HepG2 (cell line): Measurements from ENCODE around the gene LAMA1. TPM values are rescaled to one million over a fixed set of nuclear protein-coding genes. Genes with fewer than 3 reads are reported as not detected.

Experiments used
- ARHGAP35 ChIP-seq: sonication (generic); formaldehyde crosslinking; IDR thresholded peaks from 2 replicates; pipeline ENCODE4 v1.9.0; 2022; ENCODE audit warnings: mild to moderate bottlenecking, inconsistent platforms, moderate library complexity, missing genetic modification reagents, borderline replicate concordance
- GATA4 ChIP-seq: sonication (generic); IDR thresholded peaks from 2 replicates; pipeline ENCODE4 v1.6.1; 2016; ENCODE audit warnings: antibody characterized with exemption, low read depth, borderline replicate concordance
- NFE2 ChIP-seq: sonication (generic); formaldehyde crosslinking; IDR thresholded peaks from 2 replicates; pipeline ENCODE4 v1.4.0; 2020; ENCODE audit warnings: missing genetic modification reagents
- NR2F1 ChIP-seq, 2 experiments: fragments of 450-650 bp in 1 of 2; formaldehyde crosslinking in 1 of 2; IDR thresholded peaks; 2 replicates each; pipeline versions ENCODE4 v1.5.0 to v1.6.1; 2016 to 2020; ENCODE audit warnings: mild to moderate bottlenecking in 1 of 2, missing compliant biosample characterization in 1 of 2, missing genetic modification reagents in 1 of 2, moderate library complexity in 1 of 2
- NR2F6 ChIP-seq, 2 experiments: IDR thresholded peaks; 2 replicates each; pipeline ENCODE4 v1.6.1; 2016; ENCODE audit warnings: antibody characterized with exemption in 1 of 2, mild to moderate bottlenecking in 1 of 2
- PAWR ChIP-seq: sonication (generic); formaldehyde crosslinking; IDR thresholded peaks from 2 replicates; pipeline ENCODE4 v1.4.0; 2020; ENCODE audit warnings: missing genetic modification reagents, mild to moderate bottlenecking, borderline replicate concordance
- TRIM22 ChIP-seq: fragments of 450-650 bp; IDR thresholded peaks from 2 replicates; pipeline ENCODE4 v1.6.1; 2017
- ZNF441 ChIP-seq: sonication (generic); formaldehyde crosslinking; IDR thresholded peaks from 2 replicates; pipeline ENCODE4 v1.7.0; 2021; ENCODE audit warnings: missing genetic modification reagents, borderline replicate concordance
- ZNF556 ChIP-seq: sonication (generic); formaldehyde crosslinking; IDR thresholded peaks from 2 replicates; pipeline ENCODE4 v1.4.0; 2020; ENCODE audit warnings: mild to moderate bottlenecking, missing genetic modification reagents, borderline replicate concordance
- ZNF781 ChIP-seq: sonication (generic); formaldehyde crosslinking; IDR thresholded peaks from 2 replicates; pipeline ENCODE4 v1.5.1; 2020; ENCODE audit warnings: borderline replicate concordance, mild to moderate bottlenecking, missing genetic modification reagents; ENCODE audit errors: not compliant biosample characterization
- ZXDC ChIP-seq: sonication (generic); formaldehyde crosslinking; IDR thresholded peaks from 2 replicates; pipeline ENCODE4 v1.5.0; 2020; ENCODE audit warnings: mild to moderate bottlenecking, missing genetic modification reagents
- polyA plus RNA-seq, 8 experiments: library from polyadenylated mRNA; depleted of rRNA in 3 of 8; stranded (reverse) in 7 of 8; unstranded in 1 of 8; fragments of >200 nt; fragmentation: Illumina TruSeq in 4 of 8; extraction: Trizol in 4 of 8; gene quantifications; 2 replicates each; pipeline versions ENCODE4 v1.2.1 to v1.2.3, GENCODE V29; 2011 to 2016; ENCODE audit warnings: low read depth in 4 of 8, missing spikeins in 1 of 8, mixed read lengths in 1 of 8; ENCODE audit not compliant: insufficient read depth in 1 of 8
- total RNA-seq, 5 experiments: library from RNA; depleted of rRNA; stranded (reverse); fragments of >200 nt; fragmentation: Illumina TruSeq; extraction: Trizol; gene quantifications; 2 replicates each; pipeline ENCODE4 v1.2.3, GENCODE V29; 2016; ENCODE audit warnings: low read depth in 1 of 5

Gene LAMA1
- total and polyA plus RNA-seq, 2 of the 13 experiments (the other 11 are each of a cell fraction or from before 2014, with no cell fraction given): 0.05 to 0.44 TPM

- no peak for TF ChIP-seq GATA4
- TF ChIP-seq ZXDC (CRISPR knock-in tag): no peak
- TF ChIP-seq TRIM22: no peak
- no peak for TF ChIP-seq PAWR (CRISPR knock-in tag)
- no peak for TF ChIP-seq ZNF781
- TF ChIP-seq ZNF556: no peak
- no peak for TF ChIP-seq NR2F6 (IDR thresholded peaks at IDR 0.05)
- TF ChIP-seq NR2F6 (CRISPR knock-in tag; IDR thresholded peaks at IDR 0.05): no peak
- TF ChIP-seq ARHGAP35 (CRISPR knock-in tag): no peak
- TF ChIP-seq NFE2 (CRISPR knock-in tag): no peak
- no peak for TF ChIP-seq NR2F1 (CRISPR knock-in tag; IDR thresholded peaks at IDR 0.05)
- no peak for TF ChIP-seq ZNF441
Measured at GRCh38 chr18:7035807-7036206, 81.8 kb downstream of the LAMA1 start (continued).
